HG02943 (cell line): Measurements from ENCODE around the gene SERINC2.
"Not testable (repeated sequence)": the region's sequence is repeated elsewhere in the genome, so short reads cannot be mapped to it uniquely, and the experiment has no call there.

Experiments
- ATAC-seq: cut with Tn5 transposase; IDR thresholded peaks from one replicate; pipeline ENCODE4 v1.9.1; 2021; ENCODE audit warnings: mild to moderate bottlenecking, low read depth, moderate library complexity; ENCODE audit not compliant: unreplicated experiment

Gene SERINC2

DNA sequence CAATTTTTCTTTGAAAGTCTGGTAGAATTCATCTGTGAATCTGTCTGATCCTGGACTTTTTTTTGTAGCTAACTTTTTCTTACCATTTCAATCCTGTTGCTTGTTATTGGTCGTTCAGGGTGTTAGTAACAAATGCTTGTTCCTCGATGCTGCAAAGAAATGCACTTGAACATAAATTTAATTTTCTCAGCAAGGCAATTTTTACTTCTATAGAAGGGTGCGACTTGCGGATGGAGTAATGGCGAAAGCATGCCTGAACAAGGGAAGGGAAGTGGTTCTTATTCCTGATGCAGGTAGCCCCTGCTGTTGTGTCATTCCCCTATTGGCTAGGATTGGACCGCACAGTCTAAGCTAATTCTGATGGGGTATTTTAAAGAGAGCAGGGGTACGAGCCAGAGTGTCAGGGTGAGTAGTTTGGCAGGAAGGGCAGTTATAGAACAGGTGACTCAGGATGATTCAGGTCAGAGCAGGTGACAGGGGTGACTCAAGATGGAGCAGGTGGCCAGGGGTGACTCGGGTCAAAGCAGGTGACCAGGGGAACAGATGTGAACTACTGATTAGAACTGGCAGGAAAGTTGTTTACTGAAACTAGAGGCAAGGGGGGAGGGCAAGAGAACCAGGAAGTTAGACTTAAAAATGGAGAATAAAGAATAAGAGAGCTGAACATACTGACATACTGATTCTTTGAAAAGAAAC is 40.5 kb downstream of the SERINC2 start:
- ATAC-seq: no peak

DNA sequence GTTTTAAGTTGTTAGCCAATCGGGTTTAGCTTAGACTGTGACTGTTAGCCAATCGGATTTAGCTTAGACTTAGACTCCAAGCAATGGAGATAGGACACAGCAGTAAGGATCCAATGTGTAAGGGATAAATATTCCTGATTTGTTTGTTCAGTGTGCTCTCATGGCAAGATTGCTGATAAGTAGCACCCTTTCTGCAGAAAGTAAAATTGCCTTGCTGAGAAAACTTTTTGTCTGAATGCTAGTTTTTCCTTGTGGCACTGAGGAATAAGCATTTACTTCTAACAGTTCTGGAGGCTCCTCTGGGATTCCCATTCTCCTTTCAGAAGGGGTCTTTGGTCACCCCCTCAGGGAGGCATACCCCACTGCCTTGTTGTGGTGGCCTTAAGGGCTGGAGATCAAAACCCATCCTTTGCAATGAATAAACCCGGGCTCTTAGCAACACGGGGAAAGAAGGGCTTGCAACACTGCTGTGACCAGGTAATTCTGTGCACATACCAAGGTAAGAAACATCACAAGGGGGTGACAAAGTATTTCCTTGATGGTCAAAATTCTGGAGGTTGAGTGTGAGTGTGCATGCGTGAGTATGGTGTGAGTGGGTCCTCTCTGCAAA is 45.4 kb downstream of the SERINC2 start:
- no peak for ATAC-seq

DNA sequence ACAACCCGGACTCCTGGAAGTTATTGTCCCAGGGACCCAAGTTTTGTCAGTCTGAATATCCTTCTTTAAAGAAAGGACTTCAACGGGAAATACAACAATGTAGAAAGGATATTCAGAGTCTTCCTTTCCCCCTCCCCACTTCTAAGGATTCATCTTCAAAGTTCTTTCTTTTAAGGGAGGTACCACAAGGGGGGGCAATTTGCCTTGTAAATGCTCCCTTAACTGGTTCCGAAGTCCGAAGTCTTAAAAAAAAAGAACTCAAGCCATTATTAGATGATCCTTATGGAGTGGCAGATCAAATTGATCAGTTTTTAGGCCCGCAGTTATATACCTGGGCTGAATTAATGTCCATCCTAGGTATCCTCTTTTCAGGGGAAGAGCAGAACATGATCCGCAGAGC is 47.0 kb downstream of the SERINC2 start:
- no peak for ATAC-seq

DNA sequence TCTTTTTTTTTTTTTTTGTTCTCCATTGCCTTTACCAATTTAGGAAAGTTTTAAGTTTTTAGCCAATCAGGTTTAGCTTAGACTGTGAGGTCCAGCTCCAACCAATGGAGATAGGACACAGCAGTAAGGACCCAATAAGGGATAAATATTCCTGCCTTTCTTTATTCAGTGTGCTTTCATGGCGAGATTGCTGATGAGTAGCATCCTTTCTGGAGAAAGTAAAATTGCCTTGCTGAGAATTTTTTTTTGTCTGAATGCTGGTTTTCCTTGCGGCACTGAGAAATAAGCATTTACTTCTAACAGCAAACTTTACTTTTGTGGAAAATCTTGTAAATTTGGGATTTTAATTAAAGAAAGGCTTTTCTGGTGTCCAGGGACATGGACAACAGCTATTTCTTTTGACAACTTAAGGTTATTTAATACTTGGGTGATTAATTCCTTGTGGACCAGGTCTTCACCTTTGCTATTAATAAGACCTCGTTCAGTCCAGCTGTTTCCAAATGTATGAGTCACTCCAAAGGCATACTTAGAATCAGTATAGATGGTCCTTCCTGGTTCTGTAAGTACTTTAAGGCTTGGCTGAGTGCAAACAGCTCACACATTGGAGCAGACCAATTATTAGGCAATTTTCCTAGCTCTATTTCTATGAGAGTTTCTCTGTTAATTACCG is 54.1 kb downstream of the SERINC2 start:
- ATAC-seq: no peak

DNA sequence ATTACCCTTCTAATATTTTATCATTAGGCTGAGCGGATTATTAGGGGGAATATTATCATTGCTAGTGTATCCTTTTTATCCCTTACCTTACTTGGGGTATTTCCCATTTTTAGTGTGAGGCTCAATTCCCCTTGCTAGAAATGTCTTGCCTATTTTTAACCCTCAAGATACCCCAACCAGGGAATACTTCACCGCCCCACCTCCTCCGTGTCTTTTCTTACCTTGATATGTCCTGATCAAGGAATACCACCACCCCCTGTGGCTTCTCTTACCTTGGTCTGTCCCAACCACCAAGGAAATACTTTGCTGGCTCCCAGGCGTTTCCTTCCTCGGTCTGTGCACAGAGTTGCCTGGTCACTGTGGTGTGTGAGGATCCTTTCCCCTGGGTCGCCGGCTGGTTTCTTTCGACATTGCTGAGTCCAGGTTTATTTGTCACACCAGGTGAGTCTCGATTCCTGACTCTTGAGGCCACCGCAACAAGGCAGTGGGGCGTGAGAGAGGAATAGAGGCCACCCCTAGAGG is 57.8 kb downstream of the SERINC2 start:
- no peak for ATAC-seq

DNA sequence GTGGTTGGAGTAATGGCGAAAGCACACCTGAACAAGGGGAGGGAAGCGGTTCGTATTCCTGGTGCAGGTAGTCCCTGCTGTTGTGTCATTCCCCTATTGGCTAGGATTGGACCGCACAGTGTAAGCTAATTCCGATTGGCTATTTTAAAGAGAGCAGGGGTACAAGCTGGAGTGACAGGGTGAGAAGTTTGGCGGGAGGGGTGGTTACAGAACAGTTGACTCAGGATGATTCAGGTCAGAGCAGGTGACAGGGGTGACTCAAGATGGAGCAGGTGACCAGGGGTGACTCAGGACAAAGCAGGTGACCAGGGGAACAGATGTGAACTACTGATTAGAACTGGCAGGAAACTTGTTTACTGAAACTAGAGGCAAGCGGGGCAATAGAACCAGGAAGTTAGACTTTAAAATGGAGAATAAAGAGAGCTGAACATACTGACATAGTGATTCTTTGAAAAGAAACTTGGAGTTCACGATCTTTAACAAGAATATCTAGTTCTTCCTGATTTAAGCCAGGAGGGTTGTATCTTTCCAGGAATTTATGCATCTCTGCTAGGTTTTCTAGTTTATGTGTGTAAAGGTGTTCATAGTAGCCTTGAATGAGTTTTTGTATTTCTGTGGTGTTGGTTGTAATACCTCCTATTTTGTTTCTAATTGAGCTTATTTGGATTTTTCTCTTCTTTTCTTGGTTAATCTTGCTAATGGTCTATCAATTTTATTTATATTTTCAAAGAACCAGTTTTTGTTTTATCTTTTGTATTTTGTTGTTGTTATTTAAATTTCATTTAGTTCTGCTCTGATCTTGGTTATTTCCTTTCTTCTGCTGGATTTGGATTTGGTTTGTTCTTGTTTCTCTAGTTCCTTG is 58.7 kb downstream of the SERINC2 start:
- not testable (repeated sequence) for ATAC-seq

DNA sequence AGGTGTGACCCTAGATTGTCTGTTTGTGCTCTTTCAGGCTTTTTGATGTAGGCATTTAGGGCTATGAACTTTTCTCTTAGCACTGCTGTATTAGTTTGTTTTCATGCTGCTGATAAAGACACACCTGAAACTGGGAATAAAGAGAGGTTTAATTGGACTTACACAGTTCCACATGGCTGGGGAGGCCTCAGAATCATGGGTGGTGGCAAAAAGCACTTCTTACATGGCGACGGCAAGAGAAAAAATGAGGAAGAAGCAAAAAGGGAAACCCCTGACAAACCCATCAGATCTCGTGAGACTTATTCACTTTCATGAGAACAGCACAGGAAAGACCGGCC is 59.3 kb downstream of the SERINC2 start:
- not testable (repeated sequence) for ATAC-seq

DNA sequence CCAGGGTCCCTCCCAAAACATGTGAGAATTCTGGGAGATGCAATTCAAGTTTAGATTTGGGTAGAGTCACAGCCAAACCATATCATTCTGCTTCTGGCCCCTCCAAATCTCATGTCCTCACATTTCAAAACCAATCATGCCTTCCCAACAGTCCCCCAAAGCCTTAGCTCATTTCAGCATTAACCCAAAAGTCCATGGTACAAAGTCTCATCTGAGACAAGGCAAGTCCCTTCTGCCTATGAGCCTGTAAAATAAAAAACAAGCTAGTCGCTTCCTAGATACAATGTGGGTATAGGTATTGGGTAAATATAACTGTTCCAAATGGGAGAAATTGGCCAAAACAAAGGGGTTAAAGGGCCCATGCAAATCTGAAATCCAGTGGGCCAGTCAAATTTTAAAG is 59.7 kb downstream of the SERINC2 start:
- not testable (repeated sequence) for ATAC-seq

DNA sequence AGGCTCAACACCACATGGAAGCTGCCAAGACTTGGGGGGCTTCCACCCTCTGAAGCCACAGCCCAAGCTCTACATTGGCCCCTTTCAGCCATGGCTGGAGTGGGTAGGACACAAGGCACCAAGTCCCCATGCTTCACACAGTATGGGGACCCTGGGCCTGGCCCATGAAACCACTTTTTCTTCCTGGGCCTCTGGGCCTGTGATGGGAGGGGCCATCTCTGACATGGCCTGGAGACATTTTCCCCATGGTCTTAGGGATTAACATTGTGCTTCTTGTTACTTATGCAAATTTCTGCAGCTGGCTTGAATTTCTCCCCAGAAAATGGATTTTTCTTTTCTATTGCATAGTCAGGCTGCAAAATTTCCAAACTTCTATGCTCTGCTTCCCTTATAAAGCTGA is 60.5 kb downstream of the SERINC2 start:
- ATAC-seq: not testable (repeated sequence)

DNA sequence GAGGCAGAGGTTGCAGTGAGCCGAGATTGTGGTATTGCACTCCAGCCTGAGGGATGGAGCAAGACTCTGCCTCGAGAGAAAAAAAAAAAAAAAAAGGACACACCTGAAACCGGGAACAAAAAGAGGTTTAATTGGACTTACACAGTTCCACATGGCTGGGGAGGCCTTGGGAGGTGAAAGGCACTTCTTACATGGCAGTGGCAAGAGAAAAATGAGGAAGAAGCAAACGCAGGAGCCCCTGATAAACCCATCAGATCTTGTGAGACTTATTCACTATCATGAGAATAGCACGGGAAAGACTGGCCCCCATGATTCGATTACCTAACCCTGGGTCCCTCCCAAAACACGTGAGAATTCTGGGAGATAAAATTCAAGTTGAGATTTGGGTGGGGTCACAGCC is 61.6 kb downstream of the SERINC2 start:
- ATAC-seq: not testable (repeated sequence)

DNA sequence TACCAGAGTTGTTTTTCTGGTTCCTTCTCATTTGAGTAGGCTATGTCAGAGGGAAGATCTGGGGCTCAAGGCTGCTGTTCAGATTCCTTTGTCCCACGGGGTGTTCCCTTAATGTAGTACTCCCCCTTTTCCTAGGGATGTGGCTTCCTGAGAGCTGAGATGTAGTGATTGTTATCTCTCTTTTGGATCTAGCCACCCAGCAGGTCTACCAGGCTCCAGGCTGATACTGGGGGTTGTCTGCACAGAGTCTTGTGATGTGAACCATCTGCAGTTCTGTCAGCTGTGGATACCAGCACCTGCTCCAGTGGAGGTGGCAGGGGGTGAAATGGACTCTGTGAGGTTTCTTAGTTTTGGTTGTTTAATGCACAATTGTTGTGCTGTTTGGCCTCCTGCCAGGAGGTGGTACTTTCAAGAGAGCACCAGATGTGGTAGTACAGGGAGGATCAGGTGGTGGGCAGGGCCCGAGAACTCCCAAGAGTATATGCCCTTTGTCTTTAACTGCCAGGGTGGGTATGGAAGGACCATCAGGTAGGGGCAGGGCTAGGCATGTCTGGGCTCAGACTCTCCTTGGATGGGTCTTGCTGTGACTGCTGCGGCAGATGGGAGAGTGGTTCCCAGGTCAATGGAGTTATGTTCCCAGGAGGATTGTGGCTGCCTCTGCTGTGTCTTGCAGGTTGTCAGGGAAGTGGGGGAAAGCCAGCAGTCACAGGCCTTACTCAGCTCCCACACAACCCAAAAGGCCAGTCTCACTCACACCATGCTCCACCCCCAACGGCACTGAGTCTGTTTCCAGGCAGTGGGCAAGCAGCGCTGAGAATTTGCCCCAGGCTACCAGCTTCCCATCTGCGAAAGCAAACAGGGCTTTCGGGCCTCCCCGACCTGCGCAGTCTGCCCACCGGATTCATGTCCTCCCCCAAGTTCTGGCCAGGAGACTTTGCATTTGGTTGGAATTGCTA is 64.2 kb downstream of the SERINC2 start:
- peak; percentile 72 for ATAC-seq

DNA sequence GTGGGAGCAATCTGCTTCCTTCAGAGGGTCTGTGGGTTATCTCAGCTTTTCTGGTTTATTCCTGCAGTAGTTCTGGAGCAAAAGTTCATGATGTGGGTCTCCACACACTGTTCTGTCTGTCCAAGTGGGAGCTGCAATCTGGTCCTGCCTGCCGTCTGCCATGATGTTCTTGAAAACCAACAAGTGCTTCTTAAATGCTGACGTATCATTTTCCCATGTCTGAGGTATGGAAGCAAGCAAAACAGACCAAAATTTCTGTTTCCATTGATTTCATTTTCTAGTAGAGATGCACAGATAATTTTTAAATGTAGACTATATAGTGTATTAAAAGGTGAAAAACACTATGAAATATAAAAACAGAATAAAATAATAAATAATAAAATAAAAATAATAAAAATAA is 65.2 kb downstream of the SERINC2 start:
- no peak for ATAC-seq

DNA sequence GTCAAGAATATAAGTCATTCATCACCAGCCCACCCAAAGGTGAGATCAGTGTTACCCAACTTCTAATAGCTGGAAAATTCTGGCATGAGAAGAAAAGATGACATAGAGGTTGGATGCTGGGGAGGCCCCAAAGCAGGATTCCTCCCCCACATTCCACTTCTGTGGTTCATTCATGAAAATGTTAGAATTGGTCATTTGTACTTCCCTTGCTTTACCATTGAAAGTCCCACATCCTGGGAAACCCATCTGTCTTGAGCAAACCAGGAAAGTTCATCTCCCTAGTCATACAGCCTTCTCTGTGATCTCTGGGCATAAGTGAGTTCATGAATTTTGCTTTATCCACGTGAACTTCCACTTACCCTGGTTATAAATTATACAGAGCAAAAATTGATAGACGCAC is 66.8 kb downstream of the SERINC2 start:
- no peak for ATAC-seq

DNA sequence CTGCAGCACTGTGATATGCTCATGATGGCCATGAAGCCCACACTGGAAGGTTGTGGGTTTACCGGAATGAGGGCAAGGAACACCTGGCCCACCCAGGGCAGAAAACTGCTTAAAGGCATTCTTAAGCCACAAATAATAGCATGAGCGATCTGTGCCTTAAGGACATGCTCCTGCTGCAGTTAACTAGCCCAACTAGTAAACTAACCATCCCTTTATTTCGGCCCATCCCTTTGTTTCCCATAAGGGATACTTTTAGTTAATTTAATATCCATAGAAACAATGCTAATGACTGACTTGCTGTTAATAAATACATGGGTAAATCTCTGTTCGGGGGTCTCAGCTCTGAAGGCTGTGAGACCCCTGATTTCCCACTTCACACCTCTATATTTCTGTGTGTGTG is 67.4 kb downstream of the SERINC2 start:
- not testable (repeated sequence) for ATAC-seq

DNA sequence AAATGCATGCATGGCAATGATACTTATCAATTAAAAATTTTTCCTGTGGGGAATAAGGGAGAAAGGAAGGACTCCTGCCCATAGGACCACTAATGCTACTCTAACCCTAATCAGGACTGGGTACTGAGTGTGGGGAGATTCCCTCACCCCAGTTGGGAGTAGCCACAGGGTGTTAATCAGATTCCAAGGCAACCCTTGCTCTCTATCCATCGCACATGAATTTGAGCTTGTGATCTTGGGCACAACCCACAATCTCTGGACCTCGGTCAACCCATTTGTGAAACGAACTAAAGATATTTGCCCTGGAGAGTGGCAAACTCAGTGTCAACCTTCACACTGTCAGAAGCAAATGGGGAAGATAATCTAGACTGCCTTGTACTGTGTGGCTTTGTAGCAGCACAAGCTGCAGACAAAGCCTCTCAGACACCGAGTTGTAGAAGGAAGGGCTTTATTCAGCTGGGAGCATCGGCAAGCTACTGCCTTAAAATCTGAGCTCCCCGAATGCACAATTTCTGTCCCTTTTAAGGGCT is 69.5 kb downstream of the SERINC2 start:
- ATAC-seq: no peak

DNA sequence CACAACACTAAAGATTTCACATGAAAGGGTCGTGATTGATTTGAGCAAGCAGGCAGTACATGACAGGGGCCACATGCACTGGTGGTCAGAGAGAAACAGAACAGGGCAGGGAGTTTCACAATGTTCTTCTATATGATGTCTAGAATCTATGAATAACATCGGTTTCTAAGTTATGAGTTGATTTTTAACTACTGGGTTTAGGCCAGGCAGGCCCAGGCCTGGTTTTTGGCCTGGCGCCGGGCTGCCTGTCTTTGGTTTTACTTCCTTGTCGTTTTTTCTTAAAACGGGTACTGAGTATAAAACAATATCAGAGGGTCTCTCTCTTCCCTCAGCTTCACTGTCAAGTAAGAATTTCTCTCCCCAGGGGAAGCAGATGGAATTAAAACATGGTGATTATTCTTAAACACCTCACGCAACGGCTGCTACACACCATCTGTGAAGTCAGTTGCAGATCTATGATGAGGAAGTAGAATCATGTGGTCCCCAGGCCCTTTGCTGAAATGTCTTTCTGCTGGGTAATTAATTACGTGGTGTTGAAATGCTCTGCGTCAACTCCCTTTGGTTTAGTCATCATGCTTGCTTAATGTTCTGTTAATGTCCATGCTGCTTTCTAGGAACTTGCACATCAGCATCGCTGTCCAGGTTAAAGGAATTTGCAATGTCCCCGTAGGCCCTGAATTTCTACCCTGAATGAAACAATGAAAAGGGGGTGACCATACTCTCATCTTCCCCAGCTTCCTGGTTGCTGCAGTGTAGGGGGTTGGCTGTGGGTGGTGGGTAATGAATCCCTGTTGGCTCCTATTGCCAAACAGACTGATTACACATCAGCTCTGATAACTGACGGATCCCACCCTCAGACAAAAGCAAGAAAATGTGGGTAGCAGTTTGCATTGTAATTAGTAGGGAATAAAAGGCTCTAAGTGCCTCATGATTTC is 70.3 kb downstream of the SERINC2 start:
- ATAC-seq: peak; percentile 88
